H1 (cell line): Measurements from ENCODE around the gene SLC8A1. TPM values are rescaled to one million over a fixed set of nuclear protein-coding genes. Genes with fewer than 3 reads are reported as not detected.

Experiments used
- CTCF ChIA-PET: fragments of 300-600 bp; sonication (Branson Sonifier 250); formaldehyde crosslinking; loops from one replicate; lab custom pipeline; 2021; ENCODE audit not compliant: partially characterized antibody; lab: Charles Lee
- POLR2A ChIA-PET: fragments of 300-600 bp; sonication (Branson Sonifier 250); formaldehyde crosslinking; loops from one replicate; lab custom pipeline; 2021; ENCODE audit warnings: inconsistent platforms; ENCODE audit not compliant: partially characterized antibody; lab: Charles Lee
- DNase-seq, 2 experiments: peaks; one replicate each; pipeline versions ENCODE4 v3.0.0 to v3.0.0-alpha.2; 2010 to 2022; ENCODE audit warnings: low spot score in 2 of 2, low read depth in 1 of 2, mixed read lengths in 1 of 2
- FAIRE-seq: peaks from 2 replicates; lab custom pipeline; 2011; peaks lifted over from hg19 to GRCh38; lab: Jason Lieb, UNC
- H2AFZ ChIP-seq: 2 replicates; pipeline ENCODE4 v1.8.1; 2012; ENCODE audit warnings: low read length, inconsistent platforms
- H2AK5ac ChIP-seq: 2 replicates; pipeline ENCODE4 v1.6.1; 2013; ENCODE audit warnings: low read depth, low read length
- H2BK120ac ChIP-seq: replicated peaks from 2 replicates; pipeline ENCODE3; 2013; ENCODE audit warnings: low read depth, low read length, inconsistent platforms
- H2BK12ac ChIP-seq: 2 replicates; pipeline ENCODE4 v1.6.1; 2013; ENCODE audit warnings: low read depth, low read length
- H2BK15ac ChIP-seq: 2 replicates; pipeline ENCODE4 v1.6.1; 2013; ENCODE audit warnings: low read length
- H2BK20ac ChIP-seq: 2 replicates; pipeline ENCODE4 v1.6.1; 2013; ENCODE audit warnings: low read length
- H2BK5ac ChIP-seq: 2 replicates; pipeline ENCODE4 v1.6.1; 2013; ENCODE audit warnings: low read depth, low read length
- H3K14ac ChIP-seq: 2 replicates; pipeline ENCODE4 v1.6.1; 2013; ENCODE audit warnings: inconsistent platforms; ENCODE audit not compliant: insufficient read length
- H3K18ac ChIP-seq: 2 replicates; pipeline ENCODE4 v1.6.1; 2013; ENCODE audit warnings: low read length; ENCODE audit errors: extremely low read depth
- H3K23ac ChIP-seq: 2 replicates; pipeline ENCODE4 v1.6.1; 2013; ENCODE audit warnings: inconsistent platforms; ENCODE audit not compliant: insufficient read length
- H3K23me2 ChIP-seq: 2 replicates; pipeline ENCODE4 v1.6.1; 2013; ENCODE audit warnings: low read depth, low read length
- H3K27ac ChIP-seq: 2 replicates; pipeline ENCODE4 v1.6.1; 2011; ENCODE audit warnings: low read depth, low read length, inconsistent platforms
- H3K27me3 ChIP-seq, 4 experiments: replicated peaks in 1 of 4; 1 replicate in 1 of 4; 2 replicates in 3 of 4; pipeline versions ENCODE4 v1.6.1 to v1.8.1; 2011 to 2013; ENCODE audit warnings: low read length in 3 of 4, mild to moderate bottlenecking in 3 of 4, inconsistent platforms in 2 of 4, mixed read lengths in 2 of 4, moderate library complexity in 1 of 4; ENCODE audit not compliant: control insufficient read depth in 3 of 4, insufficient read depth in 3 of 4; ENCODE audit errors: extremely low read depth in 1 of 4
- H3K36me3 ChIP-seq, 4 experiments: 2 replicates each; pipeline versions ENCODE4 v1.6.1 to v1.8.1; 2011 to 2013; ENCODE audit warnings: mild to moderate bottlenecking in 4 of 4, low read length in 3 of 4, moderate library complexity in 2 of 4, control low read depth in 1 of 4, inconsistent platforms in 1 of 4; ENCODE audit not compliant: insufficient read depth in 4 of 4, control insufficient read depth in 2 of 4
- H3K4ac ChIP-seq: replicated peaks from 2 replicates; pipeline ENCODE3; 2013; ENCODE audit warnings: low read length, low read depth, mixed read lengths, inconsistent platforms; ENCODE audit not compliant: insufficient read length
- H3K4me1 ChIP-seq, 4 experiments: replicated peaks in 1 of 4; 1 replicate in 1 of 4; 2 replicates in 3 of 4; pipeline versions ENCODE4 v1.6.1 to v1.8.1; 2011 to 2013; ENCODE audit warnings: low read length in 3 of 4, inconsistent platforms in 2 of 4, mixed read lengths in 1 of 4; ENCODE audit not compliant: insufficient read depth in 4 of 4, control insufficient read depth in 3 of 4
- H3K4me2 ChIP-seq, 2 experiments: 2 replicates each; pipeline versions ENCODE4 v1.6.1 to v1.8.1; 2011 to 2013; ENCODE audit warnings: low read depth in 2 of 2, low read length in 2 of 2, control low read depth in 1 of 2, inconsistent platforms in 1 of 2, mild to moderate bottlenecking in 1 of 2; ENCODE audit not compliant: insufficient read depth in 1 of 2
- H3K4me3 ChIP-seq, 4 experiments: fragments of 200-600, 300-600 bp in 1 of 4; sonication (generic), shearing (Covaris generic), sonication (Bioruptor Twin) in 1 of 4; 2 replicates each; pipeline versions ENCODE4 v1.5.1 to v1.8.1; 2011 to 2016; ENCODE audit warnings: low read length in 4 of 4, low read depth in 3 of 4, control low read depth in 2 of 4, inconsistent platforms in 2 of 4, mild to moderate bottlenecking in 2 of 4, mixed read lengths in 1 of 4, moderate library complexity in 1 of 4; ENCODE audit not compliant: insufficient read depth in 2 of 4; ENCODE audit errors: extremely low read depth in 1 of 4
- H3K56ac ChIP-seq: replicated peaks from 2 replicates; pipeline ENCODE3; 2013; ENCODE audit warnings: low read depth, mild to moderate bottlenecking, mixed read lengths, low read length, inconsistent platforms; ENCODE audit not compliant: insufficient read length
- H3K79me1 ChIP-seq: 2 replicates; pipeline ENCODE4 v1.6.1; 2013; ENCODE audit warnings: low read depth, low read length, control low read depth
- H3K79me2 ChIP-seq, 2 experiments: 2 replicates each; pipeline versions ENCODE4 v1.6.1 to v1.8.1; 2012 to 2013; ENCODE audit warnings: low read length in 2 of 2, mild to moderate bottlenecking in 2 of 2, inconsistent platforms in 1 of 2; ENCODE audit not compliant: insufficient read depth in 2 of 2, control insufficient read depth in 1 of 2
- H3K9ac ChIP-seq, 4 experiments: replicated peaks in 1 of 4; 1 replicate in 1 of 4; 2 replicates in 3 of 4; pipeline versions ENCODE4 v1.6.1 to v1.8.1; 2011 to 2013; ENCODE audit warnings: low read depth in 3 of 4, low read length in 3 of 4, control low read depth in 2 of 4, mild to moderate bottlenecking in 2 of 4, moderate library complexity in 2 of 4, inconsistent platforms in 1 of 4; ENCODE audit errors: extremely low read depth in 1 of 4
- H3K9me3 ChIP-seq, 2 experiments: 2 replicates each; pipeline versions ENCODE4 v1.6.1 to v1.8.1; 2012 to 2013; ENCODE audit warnings: mild to moderate bottlenecking in 2 of 2, moderate library complexity in 2 of 2, control low read depth in 1 of 2, inconsistent platforms in 1 of 2, low read depth in 1 of 2, low read length in 1 of 2, mixed read lengths in 1 of 2; ENCODE audit not compliant: insufficient read depth in 2 of 2
- H4K20me1 ChIP-seq, 2 experiments: replicated peaks in 1 of 2; 2 replicates each; pipeline versions ENCODE3 to v1.8.1; 2011 to 2013; ENCODE audit warnings: inconsistent platforms in 2 of 2, low read length in 2 of 2, mild to moderate bottlenecking in 1 of 2; ENCODE audit not compliant: insufficient read depth in 2 of 2, control insufficient read depth in 1 of 2
- H4K5ac ChIP-seq: 2 replicates; pipeline ENCODE4 v1.6.1; 2013; ENCODE audit warnings: low read length, low read depth, mixed read lengths, inconsistent platforms; ENCODE audit not compliant: insufficient read length
- H4K8ac ChIP-seq: 2 replicates; pipeline ENCODE4 v1.8.0; 2013; ENCODE audit warnings: mild to moderate bottlenecking, moderate library complexity, low read length, inconsistent platforms; ENCODE audit not compliant: insufficient read depth; ENCODE audit errors: extremely low read depth
- H4K91ac ChIP-seq: replicated peaks from 2 replicates; pipeline ENCODE3; 2013; ENCODE audit warnings: low read length, mixed read lengths, inconsistent platforms; ENCODE audit not compliant: insufficient read length
- CHD2 ChIP-seq: IDR thresholded peaks from 2 replicates; pipeline ENCODE4 v1.6.1; 2012; ENCODE audit warnings: low read length, improper control_type of control experiment
- GTF2F1 ChIP-seq: IDR thresholded peaks from 2 replicates; pipeline ENCODE4 v1.6.1; 2012; ENCODE audit warnings: low read depth, low read length, improper control_type of control experiment, borderline replicate concordance
- KDM1A ChIP-seq: fragments of 200-600, 300-600 bp; sonication (generic); IDR thresholded peaks from 2 replicates; pipeline ENCODE4 v1.7.1; 2016; ENCODE audit warnings: mild to moderate bottlenecking, low read length, borderline replicate concordance
- MAFK ChIP-seq: IDR thresholded peaks from 2 replicates; pipeline ENCODE4 v1.6.1; 2012; ENCODE audit warnings: low read depth, mild to moderate bottlenecking, improper control_type of control experiment, low read length
- POU5F1 ChIP-seq: IDR thresholded peaks from 2 replicates; pipeline ENCODE4 v1.6.1; 2011; ENCODE audit warnings: low read depth, mild to moderate bottlenecking, low read length, moderate library complexity
- RAD21 ChIP-seq, 2 experiments: IDR thresholded peaks in 1 of 2; conservative IDR thresholded peaks in 1 of 2; 2 replicates each; pipeline ENCODE4 v1.6.1; 2011; ENCODE audit warnings: low read depth in 2 of 2, low read length in 2 of 2, improper control_type of control experiment in 1 of 2, inconsistent platforms in 1 of 2, mild to moderate bottlenecking in 1 of 2, moderate library complexity in 1 of 2
- SP2 ChIP-seq: IDR thresholded peaks from 2 replicates; pipeline ENCODE4 v1.6.1; 2012; ENCODE audit warnings: mild to moderate bottlenecking, low read length, inconsistent platforms
- TBP ChIP-seq: IDR thresholded peaks from 2 replicates; pipeline ENCODE4 v1.6.1; 2011; ENCODE audit warnings: low read depth, low read length, improper control_type of control experiment
- WGBS, 2 experiments: shearing (Covaris generic) in 1 of 2; methylation state at CpG; one replicate each; pipeline versions ENCODE4 v1.1.6 to v1.1.7; 2013 to 2015; ENCODE audit warnings: low lambda C conversion rate in 2 of 2, mixed read lengths in 2 of 2, inconsistent platforms in 1 of 2, low coverage in 1 of 2, missing lambda C conversion rate in 1 of 2; ENCODE audit not compliant: insufficient replicate concordance in 2 of 2, insufficient coverage in 1 of 2, insufficient read length in 1 of 2; ENCODE audit errors: extremely low coverage in 1 of 2, missing lambda C conversion rate in 1 of 2; 5-methylcytosine and 5-hydroxymethylcytosine counted together
- polyA plus RNA-seq, 7 experiments: library from polyadenylated mRNA; depleted of rRNA in 3 of 7; stranded (reverse) in 5 of 7; unstranded in 2 of 7; fragments of >200 nt in 5 of 7; fragments of 200-250 nt in 2 of 7; gene quantifications; 1 replicate in 5 of 7; 2 replicates in 1 of 7; 4 replicates in 1 of 7; pipeline versions ENCODE4 v1.2.1 to v1.2.3, GENCODE V29; 2011 to 2013; ENCODE audit warnings: missing spikeins in 2 of 7, mixed read lengths in 2 of 7
- total RNA-seq: library from RNA; stranded (reverse); fragmentation: NEBNext Ultra II Directional; extraction: Animal tissue kit (Norgen Biotek cat#: 25700); gene quantifications from 2 replicates; pipeline ENCODE4 v1.2.1, GENCODE V29; 2021

Gene SLC8A1
- total and polyA plus RNA-seq, 2 of the 8 experiments (the other 6 are each of a cell fraction or from before 2014, with no cell fraction given), result 0.68 to 3.6 TPM

DNA sequence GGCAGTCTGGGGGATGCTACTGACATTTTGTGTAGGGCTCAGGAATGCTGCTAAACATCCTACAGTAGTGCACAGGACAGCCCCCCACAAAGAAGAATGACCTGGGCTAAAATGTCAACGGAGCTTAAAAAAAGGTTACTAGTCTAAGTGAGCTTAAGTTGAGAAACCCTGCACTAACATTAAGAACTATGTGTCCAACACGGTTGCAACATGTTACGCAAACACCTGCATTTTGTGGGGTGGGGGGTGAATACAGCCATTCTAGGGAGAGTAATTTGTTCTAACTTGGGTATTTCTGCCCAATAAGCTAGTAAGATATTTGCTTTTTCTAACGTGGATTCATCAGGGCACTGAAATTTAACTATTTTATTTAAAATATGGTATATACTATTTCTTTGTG lies 57.9 kb downstream of the SLC8A1 start:
- ChIA-PET POLR2A (no interaction called here), CTCF (interaction anchor here (1.0 to 1.1 kb wide), 2 partner anchors 75 to 132 kb away, joined by 3 read pairs; no protein-coding TSS in a partner anchor)
- Histone ChIP-seq H2BK120ac (no peak overlapping the region), H3K4me3 (no peak overlapping the region), H3K4ac (no peak overlapping the region), H2AFZ (no peak overlapping the region), H3K23ac (no peak overlapping the region), H3K9ac (no peak overlapping the region), H4K20me1 (no peaks in the 10 kb centered on the region), H3K18ac (no peak overlapping the region), H3K79me2 (no peaks in the 10 kb centered on the region), H3K36me3 (no peaks in the 10 kb centered on the region), H2BK12ac (no peak overlapping the region), H3K56ac (no peak overlapping the region), H4K91ac (no peak overlapping the region), H3K27ac (no peak overlapping the region), H3K14ac (no peak overlapping the region), H3K23me2 (no peaks in the 10 kb centered on the region), H4K8ac (no peak overlapping the region), H3K27me3 (no peaks in the 10 kb centered on the region), H2AK5ac (no peak overlapping the region), H2BK5ac (no peak overlapping the region), H2BK15ac (no peak overlapping the region), H4K5ac (no peak overlapping the region), H3K9me3 (no peaks in the 10 kb centered on the region), H3K4me1 (no peaks in the 10 kb centered on the region), H3K79me1 (no peaks in the 10 kb centered on the region), H3K4me2 (no peak overlapping the region), H2BK20ac (no peak overlapping the region)
- FAIRE-seq (no peak), DNase-seq (no peak)
- TF ChIP-seq CHD2 (no peak), KDM1A (no peak), MAFK (no peak), TBP (no peak), RAD21 (IDR thresholded peaks at IDR 0.05 in 1 of 2, conservative IDR thresholded peaks at IDR 0.05 in 1 of 2; ENCODE audit: low read depth in 2 of 2, low read length in 2 of 2) (no peak), POU5F1 (no peak), SP2 (no peak), GTF2F1 (no peak)
- 94% methylated on average over 4 of the region's 4 CpGs; no CpG with 5 or more reads in 1 of the 2 experiments for WGBS, 2 experiments
